ENCODE results near the gene TMEM52.

Gene TMEM52

GRCh38 chr1:1956101-1956500, 37.0 kb upstream of the TMEM52 start:
- peaks cover 45 to 67% of the 10 kb centered on the region in 2 donors for H3K27me3 Mint-ChIP-seq
- peaks cover 3 to 5% of the 10 kb centered on the region in 2 donors for H3K36me3 Mint-ChIP-seq
- no peak for ATAC-seq (replicated peaks)
- no peak overlapping the region for H3K27ac Mint-ChIP-seq
- H3K4me1 Mint-ChIP-seq, result no peaks in the 10 kb centered on the region
- H3K4me3 Mint-ChIP-seq, result no peak overlapping the region
- DNase-seq, result no peak
- H3K9me3 Mint-ChIP-seq, result peaks cover 5 to 6% of the 10 kb centered on the region in 2 donors

GRCh38 chr1:1955621-1956094, 36.6 kb upstream of the TMEM52 start:
- ATAC-seq (replicated peaks), result no peak
- Mint-ChIP-seq H3K4me1 (no peaks in the 10 kb centered on the region), H3K27me3 (peaks cover 41 to 67% of the 10 kb centered on the region in 2 donors), H3K9me3 (peaks cover 8 to 11% of the 10 kb centered on the region in 2 donors), H3K4me3 (no peak overlapping the region), H3K36me3 (peaks cover 5 to 6% of the 10 kb centered on the region in 2 donors), H3K27ac (no peak overlapping the region)
- no peak for DNase-seq

GRCh38 chr1:1954831-1955441, 35.9 kb upstream of the TMEM52 start:
- H3K36me3 Mint-ChIP-seq, result peaks cover 5 to 6% of the 10 kb centered on the region in 2 donors
- H3K9me3 Mint-ChIP-seq, result peaks cover 8 to 11% of the 10 kb centered on the region in 2 donors
- DNase-seq, result no peak
- H3K4me3 Mint-ChIP-seq, result no peak overlapping the region
- no peak overlapping the region for H3K27ac Mint-ChIP-seq
- ATAC-seq (replicated peaks), result no peak
- H3K27me3 Mint-ChIP-seq, result peaks cover 39 to 66% of the 10 kb centered on the region in 2 donors
- H3K4me1 Mint-ChIP-seq, result no peaks in the 10 kb centered on the region

- no peaks in the 10 kb centered on the region for H3K4me1 Mint-ChIP-seq
- no peak overlapping the region for H3K4me3 Mint-ChIP-seq
- no peak for ATAC-seq (replicated peaks)
Observed at GRCh38 chr1:1954015-1954414, 34.9 kb upstream of the TMEM52 start.

GRCh38 chr1:1950940-1951339, 31.9 kb upstream of the TMEM52 start:
- peaks cover 8 to 11% of the 10 kb centered on the region in 2 donors for H3K9me3 Mint-ChIP-seq
- peaks cover 5 to 6% of the 10 kb centered on the region in 2 donors for H3K36me3 Mint-ChIP-seq
- DNase-seq, result no peak
- H3K27me3 Mint-ChIP-seq, result peaks cover 18 to 42% of the 10 kb centered on the region in 2 donors
- ATAC-seq (replicated peaks), result no peak
- no peaks in the 10 kb centered on the region for H3K4me1 Mint-ChIP-seq
- H3K27ac Mint-ChIP-seq, result no peak overlapping the region
- no peak overlapping the region for H3K4me3 Mint-ChIP-seq

More at GRCh38 chr1:1954015-1954414, 34.9 kb upstream of the TMEM52 start:
- H3K9me3 Mint-ChIP-seq, result peaks cover 8 to 11% of the 10 kb centered on the region in 2 donors
- DNase-seq, result no peak
- peaks cover 37 to 66% of the 10 kb centered on the region in 2 donors for H3K27me3 Mint-ChIP-seq
- no peak overlapping the region for H3K27ac Mint-ChIP-seq
- H3K36me3 Mint-ChIP-seq, result peaks cover 5 to 6% of the 10 kb centered on the region in 2 donors

- DNase-seq (no peak), ATAC-seq (replicated peaks) (no peak)
- Mint-ChIP-seq H3K4me3 (no peak overlapping the region), H3K27ac (no peak overlapping the region), H3K36me3 (peaks cover 4 to 5% of the 10 kb centered on the region in 2 donors), H3K27me3 (peaks cover 20 to 45% of the 10 kb centered on the region in 2 donors), H3K4me1 (peaks cover 4 to 5% of the 10 kb centered on the region in 2 donors), H3K9me3 (peaks cover 8 to 11% of the 10 kb centered on the region in 2 donors)
Observed at GRCh38 chr1:1948783-1949182, 29.7 kb upstream of the TMEM52 start.

- ATAC-seq (replicated peaks), result no peak
- peaks cover 4 to 5% of the 10 kb centered on the region in 2 donors for H3K36me3 Mint-ChIP-seq
- peaks cover 20 to 36% of the 10 kb centered on the region in 2 donors for H3K27me3 Mint-ChIP-seq
- DNase-seq, result no peak
- peaks cover 5 to 7% of the 10 kb centered on the region in 2 donors for H3K4me1 Mint-ChIP-seq
- no peak overlapping the region for H3K4me3 Mint-ChIP-seq
- H3K9me3 Mint-ChIP-seq, result peaks cover 8 to 11% of the 10 kb centered on the region in 2 donors
- H3K27ac Mint-ChIP-seq, result no peak overlapping the region
Observed at GRCh38 chr1:1947493-1947892, 28.4 kb upstream of the TMEM52 start.

- Mint-ChIP-seq H3K27ac (no peak overlapping the region), H3K36me3 (peaks cover 4% of the 10 kb centered on the region in 2 donors), H3K4me3 (no peak overlapping the region), H3K4me1 (peaks cover 5 to 7% of the 10 kb centered on the region in 2 donors), H3K27me3 (peaks cover 18 to 31% of the 10 kb centered on the region in 2 donors), H3K9me3 (peaks cover 6 to 9% of the 10 kb centered on the region in 2 donors)
- DNase-seq, result no peak
- no peak for ATAC-seq (replicated peaks)
Observed at GRCh38 chr1:1946540-1946939, 27.5 kb upstream of the TMEM52 start.

GRCh38 chr1:1945782-1946393, 26.8 kb upstream of the TMEM52 start:
- DNase-seq (no peak), ATAC-seq (replicated peaks) (no peak)
- Mint-ChIP-seq H3K4me3 (no peak overlapping the region), H3K36me3 (peaks cover 0 to 2% of the 10 kb centered on the region in 2 donors), H3K9me3 (peaks cover under 1 to 3% of the 10 kb centered on the region in 2 donors), H3K27ac (no peak overlapping the region), H3K4me1 (peaks cover 5 to 7% of the 10 kb centered on the region in 2 donors), H3K27me3 (peaks cover 14 to 28% of the 10 kb centered on the region in 2 donors)

- peak overlapping the region; percentile 5 to 39 for H3K4me3 Mint-ChIP-seq
- H3K9me3 Mint-ChIP-seq, result no peaks in the 10 kb centered on the region
- peaks cover 5 to 7% of the 10 kb centered on the region in 2 donors for H3K4me1 Mint-ChIP-seq
- H3K27me3 Mint-ChIP-seq, result peaks cover 4 to 10% of the 10 kb centered on the region in 2 donors
- H3K36me3 Mint-ChIP-seq, result no peaks in the 10 kb centered on the region
- no peak overlapping the region for H3K27ac Mint-ChIP-seq
- ATAC-seq (replicated peaks), result peak; percentile 88 to 93
- DNase-seq, result no peak
Observed at GRCh38 chr1:1943834-1944570, 24.9 kb upstream of the TMEM52 start.

GRCh38 chr1:1942753-1943656, 23.9 kb upstream of the TMEM52 start:
- ATAC-seq (replicated peaks) (no peak), DNase-seq (no peak)
- no peaks in the 10 kb centered on the region for H3K9me3 Mint-ChIP-seq
- peaks cover 4 to 9% of the 10 kb centered on the region in 2 donors for H3K27me3 Mint-ChIP-seq
- H3K36me3 Mint-ChIP-seq, result no peaks in the 10 kb centered on the region
- H3K27ac Mint-ChIP-seq, result no peak overlapping the region
- H3K4me1 Mint-ChIP-seq, result peaks cover 5 to 7% of the 10 kb centered on the region in 2 donors
- H3K4me3 Mint-ChIP-seq, result no peak overlapping the region

GRCh38 chr1:1941868-1942752, 23.0 kb upstream of the TMEM52 start:
- Mint-ChIP-seq H3K27ac (no peak overlapping the region), H3K9me3 (no peaks in the 10 kb centered on the region), H3K4me1 (peaks cover 5 to 7% of the 10 kb centered on the region in 2 donors), H3K36me3 (no peaks in the 10 kb centered on the region), H3K4me3 (no peak overlapping the region), H3K27me3 (peaks cover 4 to 9% of the 10 kb centered on the region in 2 donors)
- DNase-seq (no peak), ATAC-seq (replicated peaks) (no peak)
